ENCODE measurements around the gene CTBP2. TPM values are rescaled to one million over a fixed set of nuclear protein-coding genes. Genes with fewer than 3 reads are reported as not detected.
"Not testable (repeated sequence)": the region's sequence is repeated elsewhere in the genome, so short reads cannot be mapped to it uniquely, and the experiment has no call there.

The CTBP2 gene
- polyA plus RNA-seq, 5 donors = 77.4 to 86.8 (median 85.1) TPM

DNA sequence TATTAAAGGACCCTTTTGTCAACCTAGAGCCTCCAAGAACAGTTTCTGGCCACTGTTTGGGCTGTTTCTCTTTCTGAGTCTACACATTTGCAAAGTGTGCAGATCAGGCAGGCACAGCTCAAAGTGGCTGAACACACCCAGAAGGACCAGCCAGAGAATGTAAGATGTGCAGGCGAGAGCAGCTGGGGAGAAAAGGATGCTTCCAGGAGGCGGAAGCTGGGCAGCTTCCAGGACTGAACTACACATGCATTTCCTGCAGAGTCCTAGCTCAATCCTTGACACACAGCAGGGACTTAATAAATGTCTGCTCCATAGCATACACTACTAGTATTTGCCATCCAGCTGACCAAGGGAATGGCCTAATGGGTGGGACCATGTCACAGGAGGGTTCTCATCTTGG, 70.9 kb downstream of the CTBP2 start:
- DNase-seq = no peak

DNA sequence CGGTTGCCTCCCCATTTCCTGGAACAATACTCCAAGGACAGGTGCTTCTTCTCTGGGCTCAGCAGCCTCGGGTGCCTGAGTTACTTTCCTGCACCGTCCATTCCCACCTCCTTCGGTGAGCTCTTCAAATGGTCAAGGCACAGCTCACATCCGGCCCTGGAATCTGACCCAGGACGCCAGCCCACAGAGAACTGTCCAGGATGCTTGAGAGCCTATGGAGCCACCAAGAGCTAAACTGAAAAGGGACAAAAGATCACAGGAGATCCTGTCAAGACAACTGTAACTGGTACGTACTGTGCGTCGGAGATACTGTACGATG, 72.5 kb downstream of the CTBP2 start:
- DNase-seq = no peak

DNA sequence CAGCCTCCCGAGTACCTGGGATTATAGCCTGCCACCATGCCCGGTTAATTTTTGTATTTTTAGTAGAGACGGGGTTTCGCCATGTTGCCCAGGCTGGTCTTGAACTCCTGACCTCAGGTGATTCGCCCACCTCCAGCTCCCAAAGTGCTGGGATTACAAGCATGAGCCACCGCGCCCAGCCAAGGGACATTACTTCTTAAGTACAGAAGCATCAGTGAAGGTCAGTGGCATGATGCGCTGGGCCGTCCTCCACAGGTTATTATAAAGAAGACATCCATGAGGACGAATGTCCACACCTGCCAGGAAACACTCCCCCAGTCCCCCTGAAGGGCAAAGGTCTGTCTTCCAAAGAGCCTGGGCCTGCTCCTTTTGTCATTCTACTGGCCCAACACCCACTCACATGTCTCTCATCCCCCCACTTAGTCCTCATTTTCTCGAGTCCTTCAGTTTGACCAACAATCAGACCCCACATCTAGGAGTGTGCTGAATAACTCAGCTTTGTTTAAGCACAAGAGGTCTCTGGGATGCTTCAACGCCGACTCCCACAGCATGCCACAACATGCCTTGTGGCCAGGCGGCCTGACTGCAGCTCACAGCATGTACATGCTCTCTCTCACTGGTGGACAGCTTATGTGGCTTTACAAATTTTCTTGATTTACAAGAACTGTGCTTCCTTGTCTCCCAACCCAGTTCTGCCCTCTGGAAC, 73.0 kb downstream of the CTBP2 start:
- no peak for DNase-seq

DNA sequence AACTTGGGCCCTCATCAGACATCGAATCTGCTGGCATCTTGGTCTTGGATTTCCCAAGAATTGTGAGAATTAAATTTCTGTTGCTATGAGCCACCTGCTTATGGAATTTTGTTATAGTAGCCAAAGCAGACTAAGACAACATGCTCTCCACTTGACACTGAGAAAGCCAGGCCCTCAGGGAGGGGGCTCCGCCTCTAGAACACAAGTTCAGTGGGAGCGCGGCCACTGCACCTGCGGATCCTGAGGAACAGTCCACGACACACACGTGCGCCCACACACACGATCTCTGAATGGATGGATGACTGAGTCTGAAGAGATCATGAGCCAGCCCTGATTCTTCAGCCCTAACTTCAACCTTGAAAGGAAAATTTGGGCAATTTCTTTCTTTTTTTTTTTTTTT, 73.7 kb downstream of the CTBP2 start:
- DNase-seq = no peak

DNA sequence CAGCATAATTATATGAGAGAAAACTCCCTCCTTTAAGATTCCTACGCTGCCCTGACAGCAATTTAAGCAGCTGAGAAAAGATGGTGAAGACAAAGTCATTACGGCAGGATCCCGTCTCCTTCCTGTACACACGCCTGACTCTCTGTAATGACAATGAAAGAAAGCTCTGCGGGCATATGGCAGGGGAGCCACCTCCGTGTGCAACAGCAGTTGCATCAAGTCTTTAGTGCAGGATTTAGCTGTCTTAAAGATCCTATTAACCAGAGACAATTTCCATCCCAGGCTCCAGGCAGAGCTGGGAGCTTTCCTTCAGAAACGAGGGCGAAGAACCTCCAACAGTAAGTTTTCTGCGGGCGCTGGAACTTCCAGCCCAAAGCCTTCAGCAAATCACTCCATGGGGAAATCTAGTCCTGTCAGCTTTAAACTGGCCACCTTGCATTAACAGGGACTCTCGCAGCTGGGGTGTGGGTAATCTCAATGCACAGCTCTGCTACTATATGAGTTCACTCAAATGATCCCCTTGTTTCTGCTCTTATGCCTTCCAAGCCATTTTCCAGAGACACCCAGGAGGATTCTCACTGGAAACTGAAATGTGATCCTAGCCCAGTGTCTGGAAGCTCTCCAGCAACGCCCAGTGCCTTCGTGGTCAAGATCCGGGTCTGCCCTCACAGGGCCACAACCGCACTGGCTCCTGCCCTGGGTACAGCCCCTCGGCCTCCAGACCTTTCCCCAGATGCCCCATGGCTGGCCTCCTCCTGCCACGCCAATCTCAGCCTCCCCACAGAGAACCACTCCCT, 74.9 kb downstream of the CTBP2 start:
- no peak for DNase-seq

DNA sequence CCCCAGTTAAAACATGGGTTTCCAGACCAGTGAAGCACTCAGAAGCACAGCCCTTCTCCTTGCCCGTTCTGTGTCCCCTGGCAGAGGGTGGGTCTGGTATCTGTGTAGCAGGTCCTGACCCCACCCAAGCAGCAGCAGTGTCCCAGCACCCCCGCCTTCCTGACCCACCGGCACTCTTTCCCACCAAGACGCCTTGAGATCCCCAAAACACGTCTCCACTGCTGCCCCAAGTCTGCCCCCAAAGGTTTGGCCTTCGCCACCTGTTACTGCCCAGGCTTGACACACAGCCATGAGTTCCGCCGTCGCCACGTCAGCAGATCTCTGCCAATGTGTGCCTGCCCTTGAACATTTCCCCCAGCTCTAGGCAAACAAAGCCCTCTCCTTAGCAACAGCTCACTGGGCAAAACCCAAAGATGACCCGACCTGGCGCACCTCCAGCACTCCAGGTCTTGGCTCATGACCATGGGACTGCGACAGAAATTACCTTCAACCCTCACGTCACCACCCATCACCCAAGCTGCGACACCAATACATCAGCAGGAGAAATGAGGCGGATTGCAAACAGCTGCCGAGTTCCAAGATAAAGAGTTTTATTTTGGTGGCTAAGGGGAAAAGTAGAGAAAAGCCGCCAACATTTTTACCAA, 75.6 kb downstream of the CTBP2 start:
- no peak for DNase-seq

DNA sequence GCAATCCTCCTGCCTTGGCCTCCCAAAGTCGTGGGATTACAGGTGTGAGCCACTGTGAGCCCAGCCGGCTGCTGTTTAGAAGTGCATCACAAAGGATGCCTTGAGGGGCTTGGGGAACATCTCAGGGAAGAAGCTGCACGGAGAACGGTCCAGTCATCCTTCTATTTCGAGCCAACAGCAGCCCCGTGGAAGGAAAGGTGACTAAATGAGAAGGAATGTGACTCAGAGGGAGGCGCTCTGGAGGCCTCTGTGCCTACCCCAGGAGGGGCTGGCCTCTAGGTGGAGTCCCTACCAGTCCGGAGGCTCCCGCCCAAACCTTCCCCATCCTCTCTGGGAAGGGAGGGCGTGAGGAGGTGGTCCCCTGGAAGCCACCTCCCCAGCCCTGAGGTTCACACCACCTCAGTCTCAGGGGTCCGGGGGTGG, 76.2 kb downstream of the CTBP2 start:
- no peak for DNase-seq

DNA sequence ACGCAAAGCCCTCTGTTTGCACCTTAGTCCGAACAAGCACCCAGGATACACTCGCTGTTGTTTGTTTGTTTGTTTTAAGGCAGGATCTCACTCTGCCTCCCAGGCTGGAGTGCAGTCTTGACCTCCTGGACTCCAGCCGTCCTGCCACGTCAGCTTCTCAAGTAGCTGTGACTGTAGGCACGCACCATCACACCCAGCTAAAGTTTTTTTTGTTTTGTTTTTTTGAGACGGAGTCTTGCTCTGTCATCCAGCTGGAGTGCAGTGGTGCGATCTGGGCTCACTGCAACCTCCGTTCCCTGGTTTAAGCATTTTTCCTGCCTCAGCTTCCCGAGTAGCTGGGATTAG, 76.8 kb downstream of the CTBP2 start:
- no peak for DNase-seq

DNA sequence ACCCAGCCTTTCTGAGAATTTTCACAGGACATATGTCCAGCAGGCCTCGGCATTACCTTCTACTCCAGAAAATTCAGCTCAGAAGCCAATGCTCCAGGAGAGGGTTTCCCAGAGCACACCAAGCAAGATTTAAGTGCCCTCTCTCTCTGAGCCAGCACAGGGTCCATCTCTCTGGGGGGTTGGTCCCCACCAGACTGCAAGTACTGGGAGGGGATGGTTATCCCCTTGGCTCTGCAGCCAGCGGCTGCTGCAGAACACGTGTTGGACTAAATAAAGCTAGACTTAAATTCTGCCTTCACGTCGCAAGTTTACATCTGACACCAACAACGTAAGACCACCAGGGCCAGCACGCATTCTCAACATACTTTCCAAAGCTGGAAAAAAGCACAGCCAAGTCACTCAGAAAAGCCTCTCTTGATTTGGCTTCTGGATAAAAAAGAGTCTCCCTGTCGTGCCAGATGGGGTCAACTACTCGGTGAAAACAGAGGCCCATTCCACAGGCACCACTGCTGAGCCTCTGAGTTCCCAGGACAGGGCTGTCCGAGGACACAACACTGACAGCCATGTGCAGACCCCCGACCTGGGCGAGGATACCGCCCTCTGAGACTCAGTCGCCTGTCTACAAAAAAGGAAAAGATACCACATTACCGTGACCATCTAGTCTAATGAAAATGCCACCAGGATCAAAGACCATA, 77.3 kb downstream of the CTBP2 start:
- no peak for DNase-seq

DNA sequence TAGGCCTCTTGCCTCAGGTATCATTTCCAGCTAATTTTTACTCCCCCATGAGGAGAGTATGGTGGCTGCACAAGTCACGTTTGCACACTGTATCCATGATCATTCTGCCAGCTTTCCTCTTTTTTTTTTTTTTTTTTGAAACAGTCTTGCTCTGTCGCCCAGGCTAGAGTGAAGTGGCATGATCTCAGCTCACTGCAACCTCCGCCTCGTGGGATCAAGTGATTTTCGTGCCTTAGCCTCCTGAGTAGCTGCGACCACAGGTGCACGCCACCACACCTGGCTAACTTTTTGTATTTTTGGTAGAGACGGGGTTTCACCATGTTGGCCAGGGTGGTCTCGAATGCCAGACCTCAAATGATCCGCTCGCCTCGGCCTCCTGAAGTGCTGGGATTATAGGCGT, 77.9 kb downstream of the CTBP2 start:
- DNase-seq = not testable (repeated sequence)

DNA sequence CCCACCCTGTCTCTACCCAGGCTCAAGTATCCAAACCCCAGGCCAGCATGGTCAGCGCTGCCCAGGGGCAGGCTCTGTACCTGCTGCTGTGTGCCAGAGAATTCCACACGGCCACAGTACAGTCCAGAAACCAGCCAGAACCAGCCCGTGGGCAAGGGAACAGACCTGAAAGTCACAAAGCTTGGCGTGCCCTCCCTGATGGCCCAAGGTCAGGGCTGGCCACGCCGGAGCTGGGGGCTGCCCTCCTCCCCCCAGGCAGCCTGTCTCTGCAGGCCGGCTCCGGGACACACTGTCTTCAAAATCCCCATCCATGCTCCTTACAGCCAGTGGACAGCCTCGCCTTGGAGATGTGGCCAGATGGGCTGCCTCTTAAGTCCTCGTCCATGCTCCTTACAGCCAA, 78.4 kb downstream of the CTBP2 start:
- DNase-seq = no peak

DNA sequence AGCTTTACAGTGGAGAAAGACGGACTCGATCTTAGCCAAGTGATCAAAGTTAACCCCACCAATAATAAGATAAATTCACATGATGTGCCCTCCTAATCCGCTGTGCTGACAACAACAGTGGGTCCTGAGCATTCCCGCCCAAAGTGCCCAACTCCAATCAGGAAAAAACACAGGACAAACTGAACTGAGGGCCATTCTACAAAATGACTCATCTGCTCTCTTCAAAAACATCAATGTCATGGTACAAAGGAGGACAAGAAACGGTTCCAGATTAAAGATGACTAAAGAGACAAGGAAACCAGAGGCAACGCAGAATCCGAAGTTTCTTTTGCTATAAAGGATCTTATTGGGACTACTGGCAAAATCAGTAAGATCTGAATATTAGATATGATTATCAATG, 79.4 kb downstream of the CTBP2 start:
- no peak for DNase-seq

DNA sequence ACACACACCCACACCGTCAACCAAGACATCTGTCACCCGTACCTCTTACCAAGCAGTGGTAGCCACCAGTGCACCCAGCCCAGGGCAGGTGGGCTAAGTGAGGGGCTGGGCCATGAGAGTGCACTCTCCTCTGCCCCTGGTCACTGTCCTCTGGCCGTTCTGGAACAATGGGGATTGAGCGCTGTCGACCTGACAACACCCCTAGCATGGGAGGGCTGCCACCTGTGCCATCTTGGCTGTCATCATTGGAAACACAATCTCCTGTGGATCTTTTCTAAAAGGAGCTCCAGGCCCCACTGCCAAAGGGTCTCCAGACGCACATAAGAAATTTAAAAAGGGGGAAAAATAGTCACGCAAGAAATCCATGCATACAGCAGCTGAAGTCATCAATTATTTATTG, 80.1 kb downstream of the CTBP2 start:
- DNase-seq = no peak

DNA sequence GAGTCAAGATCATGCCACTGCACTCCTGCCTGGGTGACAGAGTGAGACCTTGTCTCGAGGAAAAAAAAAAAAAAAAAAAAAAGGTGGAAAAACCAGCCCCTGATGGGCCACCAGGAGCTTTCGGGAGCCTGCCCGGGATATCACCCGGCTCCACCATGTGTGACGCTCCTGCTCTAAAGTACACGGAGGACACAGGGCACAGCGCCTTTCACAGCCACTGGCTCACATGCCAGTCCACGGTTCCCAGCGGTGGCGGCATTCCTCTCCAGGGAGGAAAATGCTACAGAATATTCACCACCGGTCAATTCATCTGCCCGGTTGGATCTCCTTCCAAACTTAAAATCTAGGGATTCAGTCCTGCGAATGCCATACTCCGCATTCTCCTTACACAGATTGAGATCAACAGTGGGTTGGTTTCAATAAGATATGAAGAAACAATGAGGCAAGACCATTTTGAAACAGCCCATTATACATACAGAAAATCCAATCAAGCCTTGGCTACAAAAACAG, 81.2 kb downstream of the CTBP2 start:
- no peak for DNase-seq

DNA sequence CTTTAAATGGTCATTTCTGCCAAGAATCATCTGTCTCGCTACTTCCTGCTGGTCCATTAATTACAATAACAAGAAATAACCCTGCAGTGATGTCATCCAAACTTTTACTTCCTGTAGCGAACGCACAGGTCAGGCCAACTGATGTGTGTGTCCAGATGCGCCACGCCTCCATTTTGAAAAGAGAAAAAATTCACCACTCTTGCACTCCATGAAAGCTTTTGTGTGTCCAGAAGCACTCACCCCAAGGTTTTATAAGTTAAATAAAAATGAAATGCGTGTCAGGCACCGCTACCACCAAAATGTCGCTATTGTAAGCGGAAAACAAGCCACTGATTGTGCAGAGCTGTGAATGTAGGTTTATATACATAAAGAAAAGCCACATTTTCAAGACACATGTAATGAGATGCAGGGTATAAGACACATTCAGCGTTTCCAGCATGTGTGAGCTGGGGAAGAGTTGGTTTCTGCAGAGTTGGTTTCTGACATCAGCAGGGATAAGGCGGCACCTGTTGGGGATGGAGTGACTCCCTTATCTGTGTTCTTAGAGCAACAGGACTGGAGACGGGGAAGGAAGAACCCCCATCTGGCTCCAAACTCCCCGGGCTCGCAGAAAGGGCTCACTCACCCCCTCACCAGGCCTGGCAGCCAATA, 83.3 kb downstream of the CTBP2 start:
- no peak for DNase-seq

DNA sequence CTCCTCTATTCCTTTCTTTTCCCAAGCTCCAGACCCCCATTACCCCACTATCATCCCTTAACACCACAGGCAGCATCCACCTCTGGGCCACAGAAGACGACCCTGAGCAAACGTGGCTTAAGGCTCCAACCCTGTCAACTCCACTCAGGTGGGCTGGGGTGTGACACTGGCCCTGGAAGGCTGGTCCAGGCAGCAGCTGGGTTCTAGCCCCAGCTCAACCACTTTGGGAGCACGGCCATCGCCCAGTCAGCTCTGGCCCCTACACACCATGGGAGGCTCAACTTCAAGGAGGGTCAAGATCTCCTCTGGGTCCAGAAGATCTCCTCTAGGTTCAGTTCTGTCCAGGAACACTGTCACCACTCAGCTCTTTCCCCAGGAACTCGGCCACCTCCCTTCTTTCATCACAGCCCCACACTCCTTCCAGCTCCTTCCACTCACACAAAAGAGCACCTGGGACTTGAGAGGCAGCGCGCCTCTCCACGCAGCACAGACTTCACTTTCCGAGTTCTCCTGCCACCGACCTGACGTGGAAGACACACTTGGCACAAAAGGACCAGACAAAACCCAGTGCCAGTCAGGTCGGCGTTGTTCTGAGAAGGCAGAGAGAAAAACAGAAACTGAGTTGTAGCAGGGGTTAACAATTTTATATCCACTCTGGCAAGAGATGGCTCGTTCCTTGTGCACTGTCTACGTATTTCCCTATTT, 84.1 kb downstream of the CTBP2 start:
- DNase-seq = no peak

DNA sequence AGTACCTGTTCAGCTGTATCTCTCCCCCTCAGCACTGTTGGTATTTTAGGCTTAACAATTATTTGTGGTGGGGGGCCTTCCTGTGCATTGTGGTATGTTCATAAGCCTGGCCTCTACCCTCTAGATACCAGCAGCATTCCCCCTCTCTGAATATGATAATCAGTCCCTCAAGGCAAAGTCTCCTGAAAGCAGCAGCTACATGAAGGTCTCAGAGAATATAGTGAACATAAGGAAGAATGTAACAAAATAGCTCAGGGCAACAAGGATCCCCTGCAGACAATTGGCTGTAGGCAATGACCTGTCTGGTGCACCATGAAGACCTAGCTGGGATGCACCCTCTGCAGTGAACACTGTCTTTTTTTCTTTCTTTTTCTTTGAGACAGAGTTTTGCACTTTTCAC, 86.4 kb downstream of the CTBP2 start:
- no peak for DNase-seq

DNA sequence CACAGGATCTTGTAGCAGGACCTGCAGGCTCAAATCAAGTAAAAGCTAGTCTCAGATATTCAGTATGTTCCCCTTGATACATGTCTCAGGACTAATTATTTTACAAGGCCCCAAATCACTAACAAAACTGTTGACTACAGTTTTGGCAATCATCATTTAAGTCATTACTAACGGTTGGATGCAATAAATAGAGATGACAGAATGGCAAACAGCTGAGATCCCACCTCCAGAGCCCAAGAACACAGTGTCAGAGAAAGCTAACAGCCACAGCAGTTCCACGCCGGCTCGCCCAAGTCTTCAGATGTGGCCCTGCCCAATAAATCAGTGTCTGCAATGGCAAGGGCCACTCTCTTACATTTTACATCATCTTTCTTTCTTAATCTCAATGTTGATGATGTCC, 87.6 kb downstream of the CTBP2 start:
- no peak for DNase-seq

DNA sequence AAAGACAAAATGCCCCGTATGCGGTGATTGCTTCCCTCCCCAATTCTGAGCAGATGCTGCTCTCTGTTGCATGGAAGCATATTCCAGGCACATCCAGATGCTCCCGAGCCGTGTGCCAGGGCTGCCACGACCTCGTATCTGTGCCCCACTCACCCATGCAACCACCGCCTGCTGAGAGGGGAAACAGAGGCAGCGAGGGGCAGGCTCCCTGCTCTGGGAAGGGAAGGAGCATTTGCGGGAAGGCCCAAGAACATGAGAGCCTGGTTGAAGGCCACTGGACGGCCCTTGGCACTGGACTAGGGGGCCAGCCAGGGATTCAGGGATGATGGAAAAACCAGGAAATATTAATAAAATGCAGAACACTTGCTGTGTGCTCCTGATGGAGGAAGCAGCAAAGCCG, 89.4 kb downstream of the CTBP2 start:
- DNase-seq = no peak

DNA sequence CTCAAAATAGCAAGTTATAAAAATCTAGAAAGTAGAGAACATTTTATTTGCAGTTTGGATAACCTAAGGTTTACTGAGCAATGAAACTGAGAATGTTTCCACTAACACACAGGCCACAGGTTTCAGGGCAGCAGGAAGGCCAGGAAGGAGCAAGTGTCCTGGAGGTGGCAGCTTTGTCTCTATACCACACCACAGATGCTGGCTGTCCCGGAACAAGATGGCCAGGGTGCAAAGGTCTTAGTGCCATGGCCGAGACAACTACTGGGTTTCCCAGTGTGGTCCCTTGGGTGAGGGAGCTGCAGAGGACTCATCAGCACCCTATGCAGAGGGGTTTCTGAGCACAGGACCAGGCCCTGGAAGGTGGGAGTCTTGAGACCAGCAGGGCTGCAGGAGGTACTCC, 92.0 kb downstream of the CTBP2 start:
- no peak for DNase-seq

DNA sequence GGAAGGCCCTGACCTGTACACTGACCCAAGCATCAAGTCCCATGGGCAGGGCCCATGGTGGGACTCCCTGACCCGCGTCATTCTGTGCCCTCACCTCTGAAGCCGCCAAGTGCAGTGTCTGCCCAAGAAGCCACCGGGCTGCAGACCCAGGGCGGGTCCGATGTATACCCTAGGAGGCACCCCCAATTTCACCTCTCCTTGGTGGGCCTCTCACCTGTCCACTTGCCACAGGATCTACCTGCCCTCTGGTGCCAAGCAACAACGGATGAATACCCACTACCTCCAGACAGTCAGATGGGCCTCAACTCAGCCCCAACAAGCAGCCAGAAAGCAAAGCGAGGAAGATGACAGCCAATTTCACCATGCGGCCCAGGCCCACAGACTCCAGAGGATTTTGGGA, 92.6 kb downstream of the CTBP2 start:
- DNase-seq = no peak

All from right lung (tissue), 5 donors.